ENCODE results near the gene HECTD4.
A peak's percentile ranks its signal among the peaks of the same experiment; 100 is the strongest.

Gene HECTD4

DNA sequence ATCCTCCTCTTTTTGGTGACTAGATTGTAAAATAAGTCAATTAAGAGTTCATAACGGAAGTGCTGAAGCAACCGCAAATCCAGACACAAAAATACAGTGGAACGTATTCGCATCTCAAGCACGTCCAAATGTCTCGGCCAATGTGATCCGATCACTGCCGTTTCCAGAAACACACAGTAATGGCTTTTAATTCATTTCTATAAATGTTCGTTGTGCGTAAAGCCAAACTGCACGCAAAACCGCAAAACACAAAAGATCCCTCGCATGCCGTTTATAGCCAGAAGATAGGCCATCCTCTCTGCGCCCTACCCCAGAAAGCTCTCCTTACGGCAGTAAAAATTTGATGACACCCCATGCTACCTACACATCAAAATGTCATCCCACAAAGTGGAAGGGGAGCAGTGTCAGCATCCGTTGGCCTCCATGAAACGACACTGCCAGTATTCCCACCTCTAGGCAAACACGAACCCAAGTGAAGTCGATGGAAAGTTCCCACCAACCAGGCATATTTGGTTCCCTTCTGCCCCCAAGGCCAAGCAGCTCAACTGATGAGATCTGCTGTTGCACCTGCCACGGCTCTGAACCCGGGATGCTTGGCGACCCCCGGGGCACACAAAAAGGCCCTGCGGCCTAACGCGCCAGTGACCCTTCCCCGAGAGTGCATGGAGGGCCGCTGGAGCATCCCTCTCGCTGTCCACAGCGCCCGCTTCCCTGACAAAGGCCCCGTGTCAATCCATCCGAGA lies 1.4 kb downstream of the HECTD4 start:
- Histone ChIP-seq H2AFZ (ENCODE audit: low read depth) (peak overlapping the region; percentile 87; the same call in 1 of the 2 replicates), H3K27me3 (ENCODE audit: insufficient read depth, low read depth) (no peaks in the 10 kb centered on the region), H4K20me1 (ENCODE audit: insufficient read depth) (no peaks in the 10 kb centered on the region), H3K4me3 (IDR thresholded peaks at IDR 0.05; ENCODE audit: insufficient read depth, low read depth, low read length) (peak overlapping the region; percentile 45), H3K79me2 (ENCODE audit: insufficient read depth, low read depth) (peaks cover 55% of the 10 kb centered on the region), H3K36me3 (ENCODE audit: insufficient read depth) (no peaks in the 10 kb centered on the region), H3K4me1 (ENCODE audit: low read depth, poor library complexity, severe bottlenecking) (peaks cover 16% of the 10 kb centered on the region), H3K27ac (peak overlapping the region; percentile 80), H3K9ac (peak overlapping the region; percentile 68), H3K4me2 (peak overlapping the region; percentile 44)
- TF ChIP-seq, protein P1, sequence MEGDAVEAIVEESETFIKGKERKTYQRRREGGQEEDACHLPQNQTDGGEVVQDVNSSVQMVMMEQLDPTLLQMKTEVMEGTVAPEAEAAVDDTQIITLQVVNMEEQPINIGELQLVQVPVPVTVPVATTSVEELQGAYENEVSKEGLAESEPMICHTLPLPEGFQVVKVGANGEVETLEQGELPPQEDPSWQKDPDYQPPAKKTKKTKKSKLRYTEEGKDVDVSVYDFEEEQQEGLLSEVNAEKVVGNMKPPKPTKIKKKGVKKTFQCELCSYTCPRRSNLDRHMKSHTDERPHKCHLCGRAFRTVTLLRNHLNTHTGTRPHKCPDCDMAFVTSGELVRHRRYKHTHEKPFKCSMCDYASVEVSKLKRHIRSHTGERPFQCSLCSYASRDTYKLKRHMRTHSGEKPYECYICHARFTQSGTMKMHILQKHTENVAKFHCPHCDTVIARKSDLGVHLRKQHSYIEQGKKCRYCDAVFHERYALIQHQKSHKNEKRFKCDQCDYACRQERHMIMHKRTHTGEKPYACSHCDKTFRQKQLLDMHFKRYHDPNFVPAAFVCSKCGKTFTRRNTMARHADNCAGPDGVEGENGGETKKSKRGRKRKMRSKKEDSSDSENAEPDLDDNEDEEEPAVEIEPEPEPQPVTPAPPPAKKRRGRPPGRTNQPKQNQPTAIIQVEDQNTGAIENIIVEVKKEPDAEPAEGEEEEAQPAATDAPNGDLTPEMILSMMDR (conservative IDR thresholded peaks at IDR 0.05; ENCODE audit: low read depth, low read length): no peak

DNA sequence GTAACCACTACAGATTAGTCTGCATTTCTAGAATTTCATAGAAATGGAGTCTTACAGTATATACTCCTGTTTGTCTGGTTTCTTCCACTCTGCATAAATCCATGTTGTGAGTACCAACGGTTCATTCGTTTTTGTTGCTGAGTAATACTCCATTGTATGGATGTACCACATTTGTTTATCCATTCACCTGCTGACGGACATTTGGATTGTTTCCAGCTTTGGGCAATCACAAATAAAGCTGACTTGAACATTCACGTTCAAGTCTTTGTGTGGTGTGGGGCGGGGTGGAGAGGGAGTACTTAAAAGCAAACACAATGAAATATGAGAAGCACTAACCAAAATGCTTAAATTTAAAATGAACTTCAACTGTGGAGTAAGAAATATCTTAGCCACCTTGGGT lies 7.1 kb downstream of the HECTD4 start:
- Histone ChIP-seq H3K4me3 (IDR thresholded peaks at IDR 0.05; ENCODE audit: insufficient read depth, low read depth, low read length) (no peak overlapping the region), H3K36me3 (ENCODE audit: insufficient read depth) (no peaks in the 10 kb centered on the region), H3K79me2 (ENCODE audit: insufficient read depth, low read depth) (peaks cover 91% of the 10 kb centered on the region), H3K4me1 (ENCODE audit: low read depth, poor library complexity, severe bottlenecking) (peaks cover 21% of the 10 kb centered on the region), H3K9ac (no peak overlapping the region), H4K20me1 (ENCODE audit: insufficient read depth) (no peaks in the 10 kb centered on the region), H2AFZ (ENCODE audit: low read depth) (no peak overlapping the region), H3K27ac (no peak overlapping the region), H3K4me2 (no peak overlapping the region), H3K27me3 (ENCODE audit: insufficient read depth, low read depth) (no peaks in the 10 kb centered on the region)
- TF ChIP-seq, protein P1 (conservative IDR thresholded peaks at IDR 0.05; ENCODE audit: low read depth, low read length): no peak

DNA sequence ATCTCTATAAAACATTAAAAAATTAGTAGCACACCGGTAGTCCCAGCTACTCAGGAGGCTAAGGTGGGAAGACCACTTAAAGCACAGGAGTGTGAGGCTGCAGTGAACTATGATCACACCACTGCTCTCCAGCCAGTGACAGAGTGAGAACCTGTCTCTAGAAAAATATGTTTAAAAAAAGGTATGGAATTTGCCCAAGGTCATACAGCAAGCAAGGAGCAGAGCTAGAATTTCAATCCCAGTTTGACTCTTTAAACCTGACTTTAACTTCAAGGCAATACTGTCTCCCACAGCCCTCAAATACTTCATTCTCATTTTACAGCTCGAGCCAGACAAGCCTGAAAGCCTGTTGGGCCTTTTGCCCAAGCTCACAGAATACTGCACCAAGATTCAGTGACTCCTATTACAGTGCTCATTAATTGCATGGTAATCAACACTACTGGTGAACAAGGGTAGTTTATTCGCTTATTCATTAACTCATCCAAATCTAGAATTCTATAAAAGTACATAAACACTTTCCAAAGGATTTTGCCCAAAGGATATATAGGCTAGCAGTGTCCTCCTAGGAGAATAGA lies 8.0 kb downstream of the HECTD4 start:
- H3K27me3 ChIP-seq (ENCODE audit: insufficient read depth, low read depth): no peaks in the 10 kb centered on the region
- H3K79me2 ChIP-seq (ENCODE audit: insufficient read depth, low read depth): peaks cover 92% of the 10 kb centered on the region
- TF ChIP-seq, protein P1 (conservative IDR thresholded peaks at IDR 0.05; ENCODE audit: low read depth, low read length): no peak
- no peak overlapping the region for H3K27ac ChIP-seq
- H2AFZ ChIP-seq (ENCODE audit: low read depth): no peak overlapping the region
- H3K4me2 ChIP-seq: no peak overlapping the region
- H3K36me3 ChIP-seq (ENCODE audit: insufficient read depth): no peaks in the 10 kb centered on the region
- H3K9ac ChIP-seq: no peak overlapping the region
- no peak overlapping the region for H3K4me3 ChIP-seq (IDR thresholded peaks at IDR 0.05; ENCODE audit: insufficient read depth, low read depth, low read length)
- peaks cover 21% of the 10 kb centered on the region for H3K4me1 ChIP-seq (ENCODE audit: low read depth, poor library complexity, severe bottlenecking)
- H4K20me1 ChIP-seq (ENCODE audit: insufficient read depth): no peaks in the 10 kb centered on the region

GRCh38 chr12:112370868-112371510 lies 11.2 kb downstream of the HECTD4 start:
- Histone ChIP-seq H4K20me1 (ENCODE audit: insufficient read depth) (no peaks in the 10 kb centered on the region), H3K36me3 (ENCODE audit: insufficient read depth) (no peaks in the 10 kb centered on the region), H3K79me2 (ENCODE audit: insufficient read depth, low read depth) (peaks cover 89% of the 10 kb centered on the region)

More at GRCh38 chr12:112370868-112371510, 11.2 kb downstream of the HECTD4 start:
- Histone ChIP-seq H3K27ac (no peak overlapping the region), H3K4me2 (no peak overlapping the region; the same call in 1 of the 2 replicates), H2AFZ (ENCODE audit: low read depth) (no peak overlapping the region), H3K9ac (no peak overlapping the region), H3K4me1 (ENCODE audit: low read depth, poor library complexity, severe bottlenecking) (peaks cover 17% of the 10 kb centered on the region), H3K4me3 (IDR thresholded peaks at IDR 0.05; ENCODE audit: insufficient read depth, low read depth, low read length) (no peak overlapping the region), H3K27me3 (ENCODE audit: insufficient read depth, low read depth) (no peaks in the 10 kb centered on the region)
- TF ChIP-seq, protein P1 (conservative IDR thresholded peaks at IDR 0.05; ENCODE audit: low read depth, low read length): no peak

All from KMS-11 (cell line).